H9 (cell line): ENCODE results near the gene LRP1B. TPM values are rescaled to one million over a fixed set of nuclear protein-coding genes. Genes with fewer than 3 reads are reported as not detected.

ENCODE experiments used
- DNase-seq: peaks from one replicate; pipeline ENCODE4 v3.0.0-alpha.2; 2017
- H2AFZ ChIP-seq: one replicate; pipeline ENCODE4 v1.6.1; 2013; ENCODE audit warnings: mild to moderate bottlenecking, low read length, control low read depth, moderate library complexity
- H2AK5ac ChIP-seq: 2 replicates; pipeline ENCODE4 v1.6.1; 2013; ENCODE audit warnings: low read length, control low read depth, mixed read lengths; ENCODE audit not compliant: insufficient read length
- H2BK120ac ChIP-seq: one replicate; pipeline ENCODE4 v1.6.1; 2013; ENCODE audit warnings: low read depth, mild to moderate bottlenecking, low read length, control low read depth, inconsistent platforms; ENCODE audit not compliant: poor library complexity, severe bottlenecking
- H2BK12ac ChIP-seq: 2 replicates; pipeline ENCODE4 v1.6.1; 2013; ENCODE audit warnings: low read length, control low read depth, mixed read lengths, low read depth; ENCODE audit not compliant: insufficient read length
- H2BK15ac ChIP-seq: 2 replicates; pipeline ENCODE4 v1.6.1; 2013; ENCODE audit warnings: low read depth, low read length, control low read depth
- H2BK20ac ChIP-seq: one replicate; pipeline ENCODE4 v1.6.1; 2013; ENCODE audit warnings: low read depth, mild to moderate bottlenecking, low read length, control low read depth, inconsistent platforms; ENCODE audit not compliant: poor library complexity, severe bottlenecking
- H2BK5ac ChIP-seq: 2 replicates; pipeline ENCODE4 v1.6.1; 2013; ENCODE audit warnings: low read length, control low read depth, mixed read lengths; ENCODE audit not compliant: insufficient read length
- H3K14ac ChIP-seq: 2 replicates; pipeline ENCODE4 v1.6.1; 2013; ENCODE audit warnings: low read length, control low read depth; ENCODE audit not compliant: insufficient read depth
- H3K18ac ChIP-seq: 2 replicates; pipeline ENCODE4 v1.6.1; 2013; ENCODE audit warnings: low read depth, mild to moderate bottlenecking, mixed read lengths, low read length, control low read depth; ENCODE audit not compliant: insufficient read length
- H3K23ac ChIP-seq: 2 replicates; pipeline ENCODE4 v1.6.1; 2013; ENCODE audit warnings: low read length, control low read depth, mixed read lengths, low read depth; ENCODE audit not compliant: insufficient read length
- H3K23me2 ChIP-seq: 2 replicates; pipeline ENCODE4 v1.6.1; 2013; ENCODE audit warnings: low read depth, mild to moderate bottlenecking, mixed read lengths, low read length, control low read depth; ENCODE audit not compliant: insufficient read length, poor library complexity, severe bottlenecking
- H3K27ac ChIP-seq: 2 replicates; pipeline ENCODE4 v1.5.1; 2013; ENCODE audit warnings: low read length, control low read depth, mixed read lengths, low read depth; ENCODE audit not compliant: insufficient read length
- H3K27me3 ChIP-seq: 2 replicates; pipeline ENCODE4 v1.6.1; 2013; ENCODE audit warnings: low read length, control low read depth, inconsistent platforms; ENCODE audit not compliant: insufficient read depth
- H3K4ac ChIP-seq: 2 replicates; pipeline ENCODE4 v1.6.1; 2013; ENCODE audit warnings: low read depth, mild to moderate bottlenecking, control low read depth, inconsistent platforms, low read length, moderate library complexity
- H3K4me1 ChIP-seq: 2 replicates; pipeline ENCODE4 v1.6.1; 2013; ENCODE audit warnings: low read length, control low read depth, inconsistent platforms; ENCODE audit not compliant: insufficient read depth
- H3K4me2 ChIP-seq: 2 replicates; pipeline ENCODE4 v1.6.1; 2013; ENCODE audit warnings: low read length, control low read depth, mixed read lengths; ENCODE audit not compliant: insufficient read length, insufficient read depth
- H3K56ac ChIP-seq: 2 replicates; pipeline ENCODE4 v1.6.1; 2013; ENCODE audit warnings: low read depth, mild to moderate bottlenecking, mixed read lengths, low read length, control low read depth; ENCODE audit not compliant: insufficient read length
- H3K79me1 ChIP-seq: 2 replicates; pipeline ENCODE4 v1.6.1; 2013; ENCODE audit warnings: low read depth, mild to moderate bottlenecking, moderate library complexity, low read length, control low read depth, inconsistent platforms; ENCODE audit not compliant: insufficient read depth, poor library complexity, severe bottlenecking
- H3K79me2 ChIP-seq: 2 replicates; pipeline ENCODE4 v1.6.1; 2013; ENCODE audit warnings: low read length, control low read depth, inconsistent platforms; ENCODE audit not compliant: insufficient read depth
- H3K9ac ChIP-seq: 2 replicates; pipeline ENCODE4 v1.6.1; 2013; ENCODE audit warnings: low read length, control low read depth, mixed read lengths; ENCODE audit not compliant: insufficient read length; ENCODE audit errors: extremely low read depth
- H3K9me3 ChIP-seq: one replicate; pipeline ENCODE4 v1.6.1; 2013; ENCODE audit warnings: low read depth, low read length, inconsistent platforms; ENCODE audit not compliant: control insufficient read depth
- H3T11ph ChIP-seq: one replicate; pipeline ENCODE4 v1.6.1; 2013; ENCODE audit warnings: mild to moderate bottlenecking, low read length, control low read depth, inconsistent platforms
- H4K20me1 ChIP-seq: one replicate; pipeline ENCODE4 v1.6.1; 2013; ENCODE audit not compliant: control insufficient read depth, insufficient read length, insufficient read depth
- H4K5ac ChIP-seq: 2 replicates; pipeline ENCODE4 v1.6.1; 2013; ENCODE audit warnings: low read depth, mild to moderate bottlenecking, mixed read lengths, low read length, control low read depth; ENCODE audit not compliant: insufficient read length
- H4K8ac ChIP-seq: replicated peaks from 2 replicates; pipeline ENCODE4 v1.6.1; 2013; ENCODE audit warnings: low read length, control low read depth, mixed read lengths, low read depth; ENCODE audit not compliant: insufficient read length
- H4K91ac ChIP-seq: 2 replicates; pipeline ENCODE4 v1.6.1; 2013; ENCODE audit warnings: low read depth, mild to moderate bottlenecking, moderate library complexity, mixed read lengths, low read length, control low read depth; ENCODE audit not compliant: insufficient read length
- H3K27ac Mint-ChIP-seq, 3 experiments: 2 replicates in 2 of 3; 3 replicates in 1 of 3; pipeline ENCODE4 v1.8.0; 2020 to 2021; ENCODE audit warnings: mixed read lengths in 3 of 3, mild to moderate bottlenecking in 1 of 3, moderate library complexity in 1 of 3
- H3K27me3 Mint-ChIP-seq: 2 replicates; pipeline ENCODE4 v1.8.0; 2021; ENCODE audit warnings: low read depth, mild to moderate bottlenecking, moderate library complexity, mixed read lengths
- H3K36me3 Mint-ChIP-seq, 3 experiments: 2 replicates in 2 of 3; 3 replicates in 1 of 3; pipeline ENCODE4 v1.8.0; 2020 to 2021; ENCODE audit warnings: low read depth in 3 of 3, mixed read lengths in 3 of 3; ENCODE audit not compliant: insufficient read depth in 1 of 3
- H3K4me1 Mint-ChIP-seq, 2 experiments: 2 replicates each; pipeline ENCODE4 v1.8.0; 2020; ENCODE audit warnings: mixed read lengths in 2 of 2
- H3K4me3 Mint-ChIP-seq, 2 experiments: 2 replicates in 1 of 2; 3 replicates in 1 of 2; pipeline ENCODE4 v1.8.0; 2020 to 2021; ENCODE audit warnings: mild to moderate bottlenecking in 2 of 2, mixed read lengths in 2 of 2, moderate library complexity in 1 of 2
- H3K9me3 Mint-ChIP-seq, 2 experiments: 2 replicates in 1 of 2; 3 replicates in 1 of 2; pipeline ENCODE4 v1.8.0; 2020; ENCODE audit warnings: mild to moderate bottlenecking in 2 of 2, mixed read lengths in 2 of 2, moderate library complexity in 1 of 2
- CTCF ChIP-seq: fragments of 200-600 bp; sonication (generic); conservative IDR thresholded peaks from 3 replicates; pipeline ENCODE4 v1.8.0; 2021; ENCODE audit warnings: antibody characterized with exemption, mild to moderate bottlenecking
- WGBS: extraction: QIAGEN DNeasy Blood & Tissue Kit; methylation state at CpG from one replicate; pipeline ENCODE4 v1.1.7; 2013; ENCODE audit warnings: missing lambda C conversion rate, low lambda C conversion rate, mixed read lengths; ENCODE audit not compliant: insufficient read length; ENCODE audit errors: extremely low coverage; 5-methylcytosine and 5-hydroxymethylcytosine counted together
- total RNA-seq: library from RNA; stranded (reverse); gene quantifications from 2 replicates; pipeline ENCODE4 v1.2.1, GENCODE V29; 2021

LRP1B gene
- total RNA-seq, 1 experiment from 2014 or later = not detected

DNA sequence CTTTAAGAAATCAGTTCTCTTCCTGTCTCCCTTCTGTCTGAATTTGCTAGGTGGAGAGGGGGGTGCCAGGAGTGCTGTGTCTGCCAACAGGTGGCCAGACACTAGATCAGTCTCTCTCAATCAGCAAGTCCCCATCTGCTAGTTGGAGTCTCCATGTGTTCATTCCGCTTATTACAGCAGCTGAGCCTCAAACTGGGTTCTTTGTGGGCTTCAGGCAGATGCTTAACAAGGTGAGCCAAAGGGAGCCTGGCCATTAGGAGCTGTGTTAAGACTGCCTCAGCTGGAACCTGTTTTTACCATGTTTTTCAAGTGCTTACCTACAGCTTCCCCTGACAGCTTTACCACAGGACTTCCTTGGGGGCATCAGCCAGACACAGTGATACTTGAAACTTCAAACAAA lies 401.9 kb downstream of the LRP1B start:
- no peak overlapping the region for H2BK5ac ChIP-seq
- H4K20me1 ChIP-seq = no peaks in the 10 kb centered on the region
- H3K23ac ChIP-seq = no peak overlapping the region
- Mint-ChIP-seq H3K36me3 (no peaks in the 10 kb centered on the region; a peak in 1 of 7 replicates), H3K9me3 (no peaks in the 10 kb centered on the region), H3K27me3 (no peaks in the 10 kb centered on the region), H3K27ac (no peak overlapping the region), H3K4me1 (peaks cover 18 to 19% of the 10 kb centered on the region in 2 experiments), H3K4me3 (no peak overlapping the region)
- H3K56ac ChIP-seq = no peak overlapping the region
- H2BK20ac ChIP-seq = no peak overlapping the region
- no peak overlapping the region for H4K8ac ChIP-seq
- no peak overlapping the region for H2BK15ac ChIP-seq
- H3K27me3 ChIP-seq = no peaks in the 10 kb centered on the region
- H2BK12ac ChIP-seq = no peak overlapping the region
- H3K4me1 ChIP-seq = peaks cover 4% of the 10 kb centered on the region; the same call in 1 of the 2 replicates
- no peaks in the 10 kb centered on the region for H3K79me2 ChIP-seq
- H2AK5ac ChIP-seq = no peak overlapping the region
- no peak overlapping the region for H4K91ac ChIP-seq
- H2BK120ac ChIP-seq = no peak overlapping the region
- H3T11ph ChIP-seq = no peak overlapping the region
- TF ChIP-seq CTCF = no peak
- no peak overlapping the region for H3K27ac ChIP-seq
- H3K9me3 ChIP-seq = no peaks in the 10 kb centered on the region
- H2AFZ ChIP-seq = no peak overlapping the region
- no peak overlapping the region for H3K4ac ChIP-seq
- H4K5ac ChIP-seq = no peak overlapping the region
- H3K4me2 ChIP-seq = no peak overlapping the region
- peak; percentile 30 for DNase-seq
- WGBS = no CpG with 5 or more reads among the region's 1 CpG
- H3K23me2 ChIP-seq = no peaks in the 10 kb centered on the region
- H3K9ac ChIP-seq = no peak overlapping the region
- H3K18ac ChIP-seq = no peak overlapping the region
- no peaks in the 10 kb centered on the region for H3K79me1 ChIP-seq
- no peak overlapping the region for H3K14ac ChIP-seq
